Activated CD4-positive, alpha-beta memory T cell treated with anti-CD3 and anti-CD28 coated beads for 36 hours (primary cell): ENCODE results near the gene IL24. TPM values are rescaled to one million over a fixed set of nuclear protein-coding genes. Genes with fewer than 3 reads are reported as not detected.

Source experiments
- CTCF ChIA-PET: fragments of 350-600 bp; sonication (Branson Sonifier 250); formaldehyde crosslinking; loops from one replicate; lab custom pipeline; 2021; ENCODE audit warnings: antibody characterized with exemption, inconsistent platforms; lab: Charles Lee
- POLR2A ChIA-PET: fragments of 350-600 bp; sonication (Branson Sonifier 250); formaldehyde crosslinking; loops from one replicate; lab custom pipeline; 2021; ENCODE audit warnings: antibody characterized with exemption; lab: Charles Lee
- DNase-seq: peaks from one replicate; pipeline ENCODE4 v3.0.0-alpha.2; 2020
- H3K27ac Mint-ChIP-seq: one replicate; pipeline ENCODE4 v1.8.0; 2021; ENCODE audit warnings: mixed read lengths
- H3K27me3 Mint-ChIP-seq: one replicate; pipeline ENCODE4 v1.8.0; 2021; ENCODE audit warnings: mixed read lengths
- H3K36me3 Mint-ChIP-seq: one replicate; pipeline ENCODE4 v1.8.0; 2021; ENCODE audit warnings: mixed read lengths
- H3K4me1 Mint-ChIP-seq: one replicate; pipeline ENCODE4 v1.8.0; 2021; ENCODE audit warnings: low read depth, mixed read lengths
- H3K4me3 Mint-ChIP-seq: one replicate; pipeline ENCODE4 v1.8.0; 2021; ENCODE audit warnings: mild to moderate bottlenecking, mixed read lengths
- H3K9me3 Mint-ChIP-seq: one replicate; pipeline ENCODE4 v1.8.0; 2021; ENCODE audit warnings: mixed read lengths
- intact Hi-C: fragments of 100-400 bp; cut with micrococcal nuclease; formaldehyde crosslinking; loops from one replicate; pipeline ENCODE4 v1.15.1; 2023
- total RNA-seq, 2 experiments: library from RNA; stranded (reverse); gene quantifications; one replicate each; pipeline ENCODE4 v1.2.3, GENCODE V29; 2021

IL24 gene
- total RNA-seq, 2 experiments from 2014 or later, result 9.8 to 10.0 TPM

GRCh38 chr1:206880314-206880713, 16.9 kb upstream of the IL24 start:
- intact Hi-C loops, result loop anchor here (2.0 kb wide), 1 partner anchor 16 kb away; the partner anchor contains the start of gene IL20
- DNase-seq, result no peak
- Mint-ChIP-seq H3K36me3 (peaks cover 14% of the 10 kb centered on the region), H3K27ac (peak overlapping the region; percentile 8), H3K27me3 (peaks cover 2% of the 10 kb centered on the region), H3K4me3 (no peak overlapping the region), H3K4me1 (peaks cover 17% of the 10 kb centered on the region), H3K9me3 (peaks cover 33% of the 10 kb centered on the region)
- ChIA-PET CTCF (interaction anchor here (1.1 to 2.0 kb wide), 9 partner anchors 13 to 145 kb away, joined by 3 to 11 read pairs (median 4); no protein-coding TSS in a partner anchor), POLR2A (interaction anchor here (0.7 kb wide), 1 partner anchor 17 kb away, joined by 3 read pairs; no protein-coding TSS in a partner anchor)

GRCh38 chr1:206882555-206882954, 14.7 kb upstream of the IL24 start:
- H3K4me3 Mint-ChIP-seq, result no peak overlapping the region
- intact Hi-C loops, result no loop called here
- peaks cover 12% of the 10 kb centered on the region for H3K36me3 Mint-ChIP-seq
- peaks cover 20% of the 10 kb centered on the region for H3K9me3 Mint-ChIP-seq
- peaks cover 4% of the 10 kb centered on the region for H3K27me3 Mint-ChIP-seq
- no peak overlapping the region for H3K27ac Mint-ChIP-seq
- ChIA-PET CTCF (interaction anchor here (1.0 to 2.7 kb wide), 5 partner anchors 17 to 143 kb away, joined by 3 to 17 read pairs (median 6); partner anchors contain the start of gene IL20), POLR2A (interaction anchor here (1.0 to 1.5 kb wide), 2 partner anchors 26 to 37 kb away, joined by 3 read pairs; no protein-coding TSS in a partner anchor)
- H3K4me1 Mint-ChIP-seq, result peaks cover 17% of the 10 kb centered on the region
- no peak for DNase-seq

GRCh38 chr1:206883160-206883559, 14.1 kb upstream of the IL24 start:
- Mint-ChIP-seq H3K4me1 (peaks cover 17% of the 10 kb centered on the region), H3K27me3 (peaks cover 4% of the 10 kb centered on the region), H3K36me3 (peaks cover 8% of the 10 kb centered on the region), H3K4me3 (no peak overlapping the region), H3K9me3 (peaks cover 14% of the 10 kb centered on the region), H3K27ac (no peak overlapping the region)
- ChIA-PET CTCF (interaction anchor here (1.0 to 2.7 kb wide), 9 partner anchors 11 to 143 kb away, joined by 3 to 17 read pairs (median 4); partner anchors contain the start of genes IL20 and IL24), POLR2A (interaction anchor here (0.6 to 1.5 kb wide), 3 partner anchors 26 to 432 kb away, joined by 3 read pairs; no protein-coding TSS in a partner anchor)
- DNase-seq, result no peak
- intact Hi-C loops, result no loop called here

- H3K27ac Mint-ChIP-seq, result no peak overlapping the region
- CTCF ChIA-PET, result interaction anchor here (0.6 to 2.7 kb wide), 11 partner anchors 10 to 251 kb away, joined by 3 to 17 read pairs (median 4); partner anchors contain the start of genes IL20 and IL24
- H3K27me3 Mint-ChIP-seq, result peaks cover 4% of the 10 kb centered on the region
- POLR2A ChIA-PET, result interaction anchor here (0.6 to 1.5 kb wide), 4 partner anchors 25 to 433 kb away, joined by 3 read pairs; no protein-coding TSS in a partner anchor
- H3K9me3 Mint-ChIP-seq, result peaks cover 8% of the 10 kb centered on the region
- no peak overlapping the region for H3K4me3 Mint-ChIP-seq
- peaks cover 3% of the 10 kb centered on the region for H3K36me3 Mint-ChIP-seq
- intact Hi-C loops, result no loop called here
- no peak for DNase-seq
- H3K4me1 Mint-ChIP-seq, result peaks cover 19% of the 10 kb centered on the region
Observed at GRCh38 chr1:206883876-206884275, 13.4 kb upstream of the IL24 start.

- DNase-seq, result no peak
- POLR2A ChIA-PET, result no interaction called here
- Mint-ChIP-seq H3K9me3 (no peaks in the 10 kb centered on the region), H3K36me3 (no peaks in the 10 kb centered on the region), H3K27me3 (peaks cover 4% of the 10 kb centered on the region), H3K4me1 (peaks cover 24% of the 10 kb centered on the region), H3K27ac (no peak overlapping the region), H3K4me3 (no peak overlapping the region)
- CTCF ChIA-PET, result interaction anchor here (0.8 to 2.7 kb wide), 4 partner anchors 20 to 27 kb away, joined by 3 to 17 read pairs (median 8); partner anchors contain the start of gene IL20
- intact Hi-C loops, result no loop called here
Observed at GRCh38 chr1:206885341-206886060, 11.7 kb upstream of the IL24 start.

- no peak overlapping the region for H3K4me3 Mint-ChIP-seq
- H3K27me3 Mint-ChIP-seq, result peaks cover 6% of the 10 kb centered on the region
- intact Hi-C loops, result no loop called here
- no peaks in the 10 kb centered on the region for H3K9me3 Mint-ChIP-seq
- ChIA-PET CTCF (interaction anchor here (0.7 to 1.7 kb wide), 5 partner anchors 22 to 407 kb away, joined by 3 to 8 read pairs (median 3); partner anchors contain the start of gene IL20), POLR2A (no interaction called here)
- H3K36me3 Mint-ChIP-seq, result no peaks in the 10 kb centered on the region
- no peak for DNase-seq
- peaks cover 36% of the 10 kb centered on the region for H3K4me1 Mint-ChIP-seq
- H3K27ac Mint-ChIP-seq, result no peak overlapping the region
Observed at GRCh38 chr1:206886831-206887230, 10.4 kb upstream of the IL24 start.

GRCh38 chr1:206887701-206888100, 9.5 kb upstream of the IL24 start:
- no peak for DNase-seq
- Mint-ChIP-seq H3K36me3 (no peaks in the 10 kb centered on the region), H3K9me3 (no peaks in the 10 kb centered on the region), H3K4me3 (no peak overlapping the region), H3K4me1 (peaks cover 34% of the 10 kb centered on the region), H3K27me3 (peaks cover 6% of the 10 kb centered on the region), H3K27ac (no peak overlapping the region)
- intact Hi-C loops, result no loop called here
- ChIA-PET POLR2A (no interaction called here), CTCF (interaction anchor here (0.9 to 1.7 kb wide), 5 partner anchors 9 to 408 kb away, joined by 3 to 8 read pairs (median 3); no protein-coding TSS in a partner anchor)

- H3K27ac Mint-ChIP-seq, result peak overlapping the region; percentile 69
- POLR2A ChIA-PET, result interaction anchor here (1.2 kb wide), 1 partner anchor 14 kb away, joined by 3 read pairs; no protein-coding TSS in a partner anchor
Observed at GRCh38 chr1:206890125-206891060, 6.8 kb upstream of the IL24 start.

GRCh38 chr1:206891412-206891811, 5.8 kb upstream of the IL24 start:
- ChIA-PET CTCF (no interaction called here), POLR2A (no interaction called here)
- Mint-ChIP-seq H3K4me1 (peaks cover 58% of the 10 kb centered on the region), H3K4me3 (no peak overlapping the region), H3K36me3 (no peaks in the 10 kb centered on the region), H3K9me3 (no peaks in the 10 kb centered on the region), H3K27ac (no peak overlapping the region), H3K27me3 (peaks cover 2% of the 10 kb centered on the region)
- DNase-seq, result no peak
- intact Hi-C loops, result loop anchor here (10.0 kb wide), 1 partner anchor 387 kb away; the partner anchor contains the start of gene RASSF5

More at GRCh38 chr1:206890125-206891060, 6.8 kb upstream of the IL24 start:
- CTCF ChIA-PET, result interaction anchor here (0.6 to 1.1 kb wide), 4 partner anchors 19 to 283 kb away, joined by 3 to 6 read pairs (median 4); partner anchors contain the start of gene IL20
- DNase-seq, result peak; percentile 47
- Mint-ChIP-seq H3K9me3 (no peaks in the 10 kb centered on the region), H3K4me1 (peaks cover 50% of the 10 kb centered on the region), H3K4me3 (no peak overlapping the region), H3K36me3 (no peaks in the 10 kb centered on the region), H3K27me3 (peaks cover 6% of the 10 kb centered on the region)
- intact Hi-C loops, result loop anchor here (10.0 kb wide), 1 partner anchor 386 kb away; the partner anchor contains the start of gene RASSF5

- H3K36me3 Mint-ChIP-seq, result no peaks in the 10 kb centered on the region
- H3K4me3 Mint-ChIP-seq, result no peak overlapping the region
- no peak for DNase-seq
- no peak overlapping the region for H3K27ac Mint-ChIP-seq
- ChIA-PET CTCF (interaction anchor here (0.6 to 1.4 kb wide), 3 partner anchors 20 to 44 kb away, joined by 3 to 5 read pairs (median 4); partner anchors contain the start of gene IL20), POLR2A (no interaction called here)
- peaks cover 68% of the 10 kb centered on the region for H3K4me1 Mint-ChIP-seq
- no peaks in the 10 kb centered on the region for H3K9me3 Mint-ChIP-seq
- H3K27me3 Mint-ChIP-seq, result peaks cover 2% of the 10 kb centered on the region
- intact Hi-C loops, result loop anchor here (1.0 to 10.0 kb wide), 2 partner anchors 13 to 388 kb away; partner anchors contain the start of gene RASSF5
Observed at GRCh38 chr1:206892351-206892984, 4.8 kb upstream of the IL24 start.
